ENCODE data around the gene VRK2. TPM values are rescaled to one million over a fixed set of nuclear protein-coding genes. Genes with fewer than 3 reads are reported as not detected.
"Not testable (repeated sequence)": the region's sequence is repeated elsewhere in the genome, so short reads cannot be mapped to it uniquely, and the experiment has no call there.

Gene VRK2
- total and polyA plus RNA-seq, 2 donors, result 17.6 to 19.5 TPM

GRCh38 chr2:58113563-58113962 is 67.0 kb downstream of the VRK2 start:
- not testable (repeated sequence) for DNase-seq (ENCODE audit: low read depth in 6 of 9, low spot score in 9 of 9); H3K4me1 ChIP-seq (ENCODE audit: control insufficient read depth in 2 of 2, insufficient read depth in 2 of 2, low read length in 2 of 2); H3K36me3 ChIP-seq (ENCODE audit: control insufficient read depth in 2 of 2, insufficient read depth in 2 of 2, low read length in 1 of 2); H3K4me3 ChIP-seq (ENCODE audit: low read length in 2 of 2); H3K27ac ChIP-seq (ENCODE audit: low read depth in 1 of 2, low read length in 1 of 2); H3K9me3 ChIP-seq (ENCODE audit: control insufficient read depth in 2 of 2, insufficient read depth in 1 of 2, low read length in 1 of 2); H3K27me3 ChIP-seq (ENCODE audit: control insufficient read depth in 2 of 2, insufficient read depth in 1 of 2, low read length in 1 of 2)
- 93% methylated on average over 9 of the region's 9 CpGs for WGBS

- WGBS, result 99% methylated on average over 5 of the region's 5 CpGs
- Histone ChIP-seq H3K27ac (ENCODE audit: low read depth in 1 of 2, low read length in 1 of 2) (no peak overlapping the region), H3K27me3 (ENCODE audit: control insufficient read depth in 2 of 2, insufficient read depth in 1 of 2, low read length in 1 of 2) (no peaks in the 10 kb centered on the region), H3K9me3 (ENCODE audit: control insufficient read depth in 2 of 2, insufficient read depth in 1 of 2, low read length in 1 of 2) (no peaks in the 10 kb centered on the region), H3K36me3 (ENCODE audit: control insufficient read depth in 2 of 2, insufficient read depth in 2 of 2, low read length in 1 of 2) (no peaks in the 10 kb centered on the region), H3K4me3 (ENCODE audit: low read length in 2 of 2) (no peak overlapping the region), H3K4me1 (ENCODE audit: control insufficient read depth in 2 of 2, insufficient read depth in 2 of 2, low read length in 2 of 2) (no peaks in the 10 kb centered on the region)
- no peak for DNase-seq (ENCODE audit: low read depth in 6 of 9, low spot score in 9 of 9)
Observed at GRCh38 chr2:58120626-58121229, 74.1 kb downstream of the VRK2 start.

DNA sequence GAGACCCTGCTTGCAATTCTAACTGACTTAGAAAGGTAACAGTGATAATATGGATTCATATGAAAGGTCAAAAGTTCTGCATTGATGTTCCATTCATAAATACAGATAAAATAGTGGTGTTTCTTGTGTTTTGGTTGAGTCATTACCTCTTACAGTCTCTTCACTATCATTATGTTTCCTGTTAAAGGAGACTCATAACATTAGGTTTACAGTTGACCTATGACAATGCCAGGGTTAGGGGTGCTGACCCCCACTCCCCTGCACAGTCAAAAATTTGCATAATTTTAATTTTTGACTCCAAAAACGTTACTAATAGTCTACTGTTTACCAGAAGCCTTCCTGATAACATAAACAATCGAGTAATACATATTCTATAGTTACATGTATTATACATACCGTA is 75.4 kb downstream of the VRK2 start:
- H3K27me3 ChIP-seq (ENCODE audit: control insufficient read depth in 2 of 2, insufficient read depth in 1 of 2, low read length in 1 of 2), result no peaks in the 10 kb centered on the region
- no peaks in the 10 kb centered on the region for H3K9me3 ChIP-seq (ENCODE audit: control insufficient read depth in 2 of 2, insufficient read depth in 1 of 2, low read length in 1 of 2)
- H3K27ac ChIP-seq (ENCODE audit: low read depth in 1 of 2, low read length in 1 of 2), result no peak overlapping the region
- H3K4me1 ChIP-seq (ENCODE audit: control insufficient read depth in 2 of 2, insufficient read depth in 2 of 2, low read length in 2 of 2), result no peaks in the 10 kb centered on the region
- no peaks in the 10 kb centered on the region for H3K36me3 ChIP-seq (ENCODE audit: control insufficient read depth in 2 of 2, insufficient read depth in 2 of 2, low read length in 1 of 2)
- WGBS, result 97% methylated on average over 3 of the region's 3 CpGs
- no peak overlapping the region for H3K4me3 ChIP-seq (ENCODE audit: low read length in 2 of 2)
- DNase-seq (ENCODE audit: low read depth in 6 of 9, low spot score in 9 of 9), result no peak

DNA sequence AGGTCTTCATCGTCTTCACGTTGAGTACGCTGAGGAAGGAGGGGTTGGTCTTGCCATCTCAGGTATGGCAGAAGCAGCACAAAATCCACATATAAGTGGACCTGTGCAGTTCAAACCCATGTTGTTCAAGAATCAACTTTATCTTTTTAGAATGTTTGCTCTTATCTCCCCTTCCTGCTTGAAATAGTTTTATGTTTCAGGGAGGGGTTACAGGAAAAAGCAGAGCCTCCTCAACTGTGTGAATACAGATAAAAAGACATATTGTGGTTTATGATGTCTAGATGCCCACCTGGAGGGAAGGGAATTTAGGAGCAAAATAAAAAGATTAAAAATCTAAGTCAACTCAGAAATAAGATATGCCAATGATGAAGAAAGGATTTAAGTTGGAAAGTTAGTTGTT is 75.9 kb downstream of the VRK2 start:
- no peaks in the 10 kb centered on the region for H3K36me3 ChIP-seq (ENCODE audit: control insufficient read depth in 2 of 2, insufficient read depth in 2 of 2, low read length in 1 of 2)
- DNase-seq (ENCODE audit: low read depth in 6 of 9, low spot score in 9 of 9), result no peak
- H3K9me3 ChIP-seq (ENCODE audit: control insufficient read depth in 2 of 2, insufficient read depth in 1 of 2, low read length in 1 of 2), result no peaks in the 10 kb centered on the region
- no peak overlapping the region for H3K27ac ChIP-seq (ENCODE audit: low read depth in 1 of 2, low read length in 1 of 2)
- 95% methylated on average over 3 of the region's 3 CpGs for WGBS
- no peak overlapping the region for H3K4me3 ChIP-seq (ENCODE audit: low read length in 2 of 2)
- H3K4me1 ChIP-seq (ENCODE audit: control insufficient read depth in 2 of 2, insufficient read depth in 2 of 2, low read length in 2 of 2), result no peaks in the 10 kb centered on the region
- no peaks in the 10 kb centered on the region for H3K27me3 ChIP-seq (ENCODE audit: control insufficient read depth in 2 of 2, insufficient read depth in 1 of 2, low read length in 1 of 2)

GRCh38 chr2:58127111-58127510 is 80.5 kb downstream of the VRK2 start:
- H3K27ac ChIP-seq (ENCODE audit: low read depth in 1 of 2, low read length in 1 of 2), result no peak overlapping the region
- no peak overlapping the region for H3K4me3 ChIP-seq (ENCODE audit: low read length in 2 of 2)
- H3K36me3 ChIP-seq (ENCODE audit: control insufficient read depth in 2 of 2, insufficient read depth in 2 of 2, low read length in 1 of 2), result no peaks in the 10 kb centered on the region
- 98% methylated on average over 3 of the region's 3 CpGs for WGBS
- no peaks in the 10 kb centered on the region for H3K27me3 ChIP-seq (ENCODE audit: control insufficient read depth in 2 of 2, insufficient read depth in 1 of 2, low read length in 1 of 2)
- no peaks in the 10 kb centered on the region for H3K4me1 ChIP-seq (ENCODE audit: control insufficient read depth in 2 of 2, insufficient read depth in 2 of 2, low read length in 2 of 2)
- no peak for DNase-seq (ENCODE audit: low read depth in 6 of 9, low spot score in 9 of 9)
- H3K9me3 ChIP-seq (ENCODE audit: control insufficient read depth in 2 of 2, insufficient read depth in 1 of 2, low read length in 1 of 2), result no peaks in the 10 kb centered on the region

DNA sequence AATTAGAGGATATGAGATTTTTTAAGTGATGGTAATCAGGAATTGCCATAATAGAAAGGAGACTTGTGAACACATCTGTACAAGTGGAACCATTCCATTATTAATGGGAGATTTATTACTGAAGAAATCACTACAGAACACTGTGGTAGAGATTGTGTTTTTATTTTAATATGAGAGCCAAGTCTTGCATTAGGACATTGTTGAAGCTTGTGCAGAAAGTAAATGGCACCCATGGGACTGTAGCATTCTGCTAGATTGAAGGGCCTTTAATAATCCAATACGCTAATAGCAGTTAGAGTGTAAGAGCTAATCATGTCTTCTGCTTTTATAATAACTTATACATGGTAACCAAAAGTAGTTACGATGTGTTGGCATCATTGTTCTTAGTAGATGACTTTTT is 83.6 kb downstream of the VRK2 start:
- Histone ChIP-seq H3K36me3 (ENCODE audit: control insufficient read depth in 2 of 2, insufficient read depth in 2 of 2, low read length in 1 of 2) (no peaks in the 10 kb centered on the region), H3K4me3 (ENCODE audit: low read length in 2 of 2) (no peak overlapping the region), H3K9me3 (ENCODE audit: control insufficient read depth in 2 of 2, insufficient read depth in 1 of 2, low read length in 1 of 2) (no peaks in the 10 kb centered on the region), H3K27me3 (ENCODE audit: control insufficient read depth in 2 of 2, insufficient read depth in 1 of 2, low read length in 1 of 2) (no peaks in the 10 kb centered on the region), H3K4me1 (ENCODE audit: control insufficient read depth in 2 of 2, insufficient read depth in 2 of 2, low read length in 2 of 2) (no peaks in the 10 kb centered on the region), H3K27ac (ENCODE audit: low read depth in 1 of 2, low read length in 1 of 2) (no peak overlapping the region)
- 98% methylated on average over 2 of the region's 2 CpGs for WGBS
- DNase-seq (ENCODE audit: low read depth in 6 of 9, low spot score in 9 of 9), result no peak

DNA sequence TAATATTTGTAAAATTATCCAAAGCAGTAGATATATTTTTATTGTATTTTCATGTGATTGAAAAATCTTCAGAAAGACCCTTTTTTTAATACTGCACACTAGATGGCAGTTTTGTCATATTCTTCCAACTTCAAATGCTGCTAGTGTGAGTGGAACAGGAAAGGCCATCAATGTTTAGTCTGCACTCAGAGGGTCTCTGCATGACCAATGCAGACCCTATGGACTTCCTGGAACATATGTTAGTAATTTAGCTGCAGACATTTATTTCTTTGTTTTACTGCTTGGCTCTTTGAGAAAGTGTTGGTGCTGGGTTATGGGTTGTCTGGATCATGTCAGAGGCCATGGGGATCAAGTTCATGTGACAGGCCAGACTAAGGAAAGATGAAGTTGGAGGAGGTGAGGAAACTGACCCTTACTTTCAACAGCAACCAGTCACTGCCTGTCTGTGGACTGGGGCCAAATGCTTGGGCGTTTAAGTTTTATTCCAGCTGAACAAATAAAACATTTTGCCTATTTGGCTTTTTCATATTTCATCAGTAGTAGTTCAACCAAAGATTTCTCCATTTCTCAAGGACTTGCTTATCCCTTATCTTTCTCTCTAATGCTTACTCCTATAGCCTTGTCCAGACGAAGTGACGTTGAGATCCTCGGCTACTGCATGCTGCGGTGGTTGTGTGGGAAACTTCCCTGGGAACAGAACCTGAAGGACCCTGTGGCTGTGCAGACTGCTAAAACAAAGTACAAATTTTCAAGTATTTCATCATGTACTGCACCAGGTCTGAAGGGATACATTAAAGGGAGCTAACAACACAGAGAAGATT is 84.8 kb downstream of the VRK2 start:
- Histone ChIP-seq H3K4me3 (ENCODE audit: low read length in 2 of 2) (no peak overlapping the region), H3K27me3 (ENCODE audit: control insufficient read depth in 2 of 2, insufficient read depth in 1 of 2, low read length in 1 of 2) (no peaks in the 10 kb centered on the region), H3K36me3 (ENCODE audit: control insufficient read depth in 2 of 2, insufficient read depth in 2 of 2, low read length in 1 of 2) (no peaks in the 10 kb centered on the region), H3K4me1 (ENCODE audit: control insufficient read depth in 2 of 2, insufficient read depth in 2 of 2, low read length in 2 of 2) (no peaks in the 10 kb centered on the region), H3K9me3 (ENCODE audit: control insufficient read depth in 2 of 2, insufficient read depth in 1 of 2, low read length in 1 of 2) (no peaks in the 10 kb centered on the region), H3K27ac (ENCODE audit: low read depth in 1 of 2, low read length in 1 of 2) (no peak overlapping the region)
- DNase-seq (ENCODE audit: low read depth in 6 of 9, low spot score in 9 of 9), result peak in 2 of 9 donors; percentile 6 to 21
- WGBS, result 92% methylated on average over 5 of the region's 5 CpGs

GRCh38 chr2:58133395-58133794 is 86.8 kb downstream of the VRK2 start:
- Histone ChIP-seq H3K4me3 (ENCODE audit: low read length in 2 of 2) (no peak overlapping the region), H3K4me1 (ENCODE audit: control insufficient read depth in 2 of 2, insufficient read depth in 2 of 2, low read length in 2 of 2) (no peaks in the 10 kb centered on the region), H3K27me3 (ENCODE audit: control insufficient read depth in 2 of 2, insufficient read depth in 1 of 2, low read length in 1 of 2) (no peaks in the 10 kb centered on the region), H3K27ac (ENCODE audit: low read depth in 1 of 2, low read length in 1 of 2) (no peak overlapping the region), H3K9me3 (ENCODE audit: control insufficient read depth in 2 of 2, insufficient read depth in 1 of 2, low read length in 1 of 2) (no peaks in the 10 kb centered on the region), H3K36me3 (ENCODE audit: control insufficient read depth in 2 of 2, insufficient read depth in 2 of 2, low read length in 1 of 2) (no peaks in the 10 kb centered on the region)
- DNase-seq (ENCODE audit: low read depth in 6 of 9, low spot score in 9 of 9), result no peak

- H3K4me3 ChIP-seq (ENCODE audit: low read length in 2 of 2), result no peak overlapping the region
- WGBS, result 98% methylated on average over 2 of the region's 2 CpGs
- no peaks in the 10 kb centered on the region for H3K9me3 ChIP-seq (ENCODE audit: control insufficient read depth in 2 of 2, insufficient read depth in 1 of 2, low read length in 1 of 2)
- DNase-seq (ENCODE audit: low read depth in 6 of 9, low spot score in 9 of 9), result no peak
- H3K36me3 ChIP-seq (ENCODE audit: control insufficient read depth in 2 of 2, insufficient read depth in 2 of 2, low read length in 1 of 2), result no peaks in the 10 kb centered on the region
- no peaks in the 10 kb centered on the region for H3K27me3 ChIP-seq (ENCODE audit: control insufficient read depth in 2 of 2, insufficient read depth in 1 of 2, low read length in 1 of 2)
- no peaks in the 10 kb centered on the region for H3K4me1 ChIP-seq (ENCODE audit: control insufficient read depth in 2 of 2, insufficient read depth in 2 of 2, low read length in 2 of 2)
- H3K27ac ChIP-seq (ENCODE audit: low read depth in 1 of 2, low read length in 1 of 2), result no peak overlapping the region
Observed at GRCh38 chr2:58135861-58136260, 89.3 kb downstream of the VRK2 start.

Data from thymus (tissue), 11 donors.